ENCODE data around the gene NMNAT2.

NMNAT2 gene

DNA sequence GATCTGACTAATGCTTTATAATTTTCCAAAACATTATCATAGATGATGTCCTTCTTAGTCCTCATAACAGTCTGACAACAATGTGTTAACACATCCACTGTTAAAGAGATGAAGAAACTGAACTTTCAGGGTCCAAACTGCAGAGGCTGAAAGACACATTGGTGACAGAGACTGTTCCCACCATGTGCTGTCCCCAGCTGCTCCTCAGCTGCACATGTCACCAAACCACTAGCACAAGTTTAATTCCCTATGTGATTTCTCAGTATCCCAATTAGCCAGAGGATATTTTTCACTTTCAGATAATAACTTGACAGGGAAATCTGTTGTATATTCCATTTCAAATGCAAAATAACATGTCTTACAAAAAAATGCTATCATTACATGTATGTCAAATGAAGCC, 207.5 kb downstream of the NMNAT2 start:
- DNase-seq (ENCODE audit: low spot score), result no peak

GRCh38 chr1:183209533-183210158, 208.5 kb downstream of the NMNAT2 start:
- DNase-seq (ENCODE audit: low spot score), result peak; percentile 95

DNA sequence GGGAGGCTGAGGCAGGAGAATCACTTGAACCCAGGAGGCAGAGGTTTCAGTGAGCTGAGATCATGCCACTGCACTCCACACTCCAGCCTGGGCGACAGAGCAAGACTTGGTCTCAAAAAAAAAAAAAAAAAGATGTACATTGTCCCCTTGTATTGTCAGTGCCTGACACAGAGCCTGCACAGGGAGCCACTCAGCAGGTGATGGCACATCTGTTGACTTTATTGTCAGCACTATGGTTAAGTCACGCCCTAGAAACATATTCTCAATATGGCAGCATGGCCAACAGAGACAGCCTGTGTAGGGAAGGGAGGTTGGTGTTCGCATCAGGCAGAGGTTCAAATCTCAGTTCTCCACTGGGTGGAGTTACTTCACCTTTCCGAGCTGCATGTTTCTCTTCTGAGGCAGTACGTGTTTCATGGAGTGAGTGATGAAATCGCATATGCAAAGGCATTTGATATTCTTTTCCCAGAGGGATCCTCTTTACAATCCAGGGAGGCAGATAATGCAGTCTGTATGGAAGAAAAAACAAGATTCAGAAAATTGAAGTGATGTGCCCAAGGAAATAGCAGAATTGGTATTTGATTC, 211.6 kb downstream of the NMNAT2 start:
- DNase-seq (ENCODE audit: low spot score), result no peak

DNA sequence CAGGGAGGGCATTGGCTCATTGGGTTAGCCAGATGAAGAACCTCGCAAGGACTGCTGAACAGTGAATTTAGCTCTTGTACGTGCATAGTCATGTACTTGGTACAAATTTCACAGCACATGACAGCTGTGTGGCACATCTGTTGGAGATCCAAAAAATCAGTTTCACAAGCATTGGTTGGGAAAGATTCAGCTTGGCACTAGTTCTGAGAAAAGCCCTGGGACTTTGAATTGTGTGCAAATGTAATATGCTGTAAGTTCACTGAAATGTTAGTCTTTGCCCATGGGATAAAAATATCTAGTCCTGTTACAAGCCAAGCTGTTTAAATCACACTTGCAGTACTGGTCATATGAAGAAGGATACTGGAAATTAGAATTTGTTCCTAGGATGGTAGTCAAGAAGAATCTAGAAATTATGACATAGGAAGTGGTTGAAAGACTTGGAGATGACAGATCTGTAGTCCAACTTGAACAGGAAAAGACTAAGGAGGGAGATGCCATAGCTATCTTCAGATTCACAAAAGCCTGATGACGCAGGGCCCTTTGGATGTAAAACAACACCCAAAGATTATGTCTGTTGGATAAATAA, 212.9 kb downstream of the NMNAT2 start:
- DNase-seq (ENCODE audit: low spot score), result peak; percentile 58

- no peak for DNase-seq (ENCODE audit: low spot score)
Measured at GRCh38 chr1:183203094-183203493, 215.1 kb downstream of the NMNAT2 start.

DNA sequence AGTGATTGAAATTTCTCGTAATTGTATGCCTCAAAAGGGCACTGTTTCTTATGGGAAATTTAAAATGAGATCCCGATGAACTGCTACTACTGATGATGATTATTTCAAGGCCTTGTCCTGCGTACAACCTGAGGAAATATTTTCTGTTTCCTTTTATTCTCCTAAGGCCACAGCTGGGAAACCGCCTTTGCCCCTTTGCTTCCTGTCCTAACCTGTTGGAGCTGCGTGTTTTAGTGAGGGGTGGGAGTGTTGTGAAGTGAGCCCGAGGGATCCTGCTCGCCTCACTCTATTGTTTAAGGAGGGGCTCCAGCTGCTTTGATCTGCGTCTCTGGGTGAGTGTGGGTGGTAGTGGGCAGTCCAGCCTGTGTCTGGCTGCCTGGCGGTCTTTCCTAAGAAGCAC, 217.7 kb downstream of the NMNAT2 start:
- no peak for DNase-seq (ENCODE audit: low spot score)

GRCh38 chr1:183199304-183199703, 218.9 kb downstream of the NMNAT2 start:
- DNase-seq (ENCODE audit: low spot score), result no peak

GRCh38 chr1:183198463-183198862, 219.7 kb downstream of the NMNAT2 start:
- DNase-seq (ENCODE audit: low spot score), result no peak

Data from AG08395 (cell line).